ENCODE results near the gene ATXN2. TPM values are rescaled to one million over a fixed set of nuclear protein-coding genes. Genes with fewer than 3 reads are reported as not detected.

The ATXN2 gene
- total and polyA plus RNA-seq, 9 of the 15 experiments (the other 6 are each of a cell fraction or from before 2014, with no cell fraction given) = 16.8 to 67.8 (median 29.3) TPM

GRCh38 chr12:111413442-111414086, 185.6 kb downstream of the ATXN2 start (continued):
- TF ChIP-seq ZNF609 (CRISPR knock-in tag; IDR thresholded peaks at IDR 0.05; ENCODE audit: borderline replicate concordance) (no peak), U2AF1 (optimal IDR thresholded peaks at IDR 0.05; ENCODE audit: low read depth, low read length) (no peak), ESRRA (IDR thresholded peaks at IDR 0.05; ENCODE audit: borderline replicate concordance, low read depth) (0 out of 2 replicates have a peak, but pooled peaks have one; percentile 43), GTF3C2 (IDR thresholded peaks at IDR 0.05; ENCODE audit: borderline replicate concordance, extremely low read depth, insufficient read length) (no peak), ZNF407 (IDR thresholded peaks at IDR 0.05; ENCODE audit: low read depth) (no peak), ZBTB9 (CRISPR knock-in tag; IDR thresholded peaks at IDR 0.05) (no peak)

All from K562 (cell line).